ENCODE results near the gene HPX. TPM values are rescaled to one million over a fixed set of nuclear protein-coding genes. Genes with fewer than 3 reads are reported as not detected.

Gene HPX
- polyA plus RNA-seq, 3 donors: 0.40 TPM; not detected in 2

DNA sequence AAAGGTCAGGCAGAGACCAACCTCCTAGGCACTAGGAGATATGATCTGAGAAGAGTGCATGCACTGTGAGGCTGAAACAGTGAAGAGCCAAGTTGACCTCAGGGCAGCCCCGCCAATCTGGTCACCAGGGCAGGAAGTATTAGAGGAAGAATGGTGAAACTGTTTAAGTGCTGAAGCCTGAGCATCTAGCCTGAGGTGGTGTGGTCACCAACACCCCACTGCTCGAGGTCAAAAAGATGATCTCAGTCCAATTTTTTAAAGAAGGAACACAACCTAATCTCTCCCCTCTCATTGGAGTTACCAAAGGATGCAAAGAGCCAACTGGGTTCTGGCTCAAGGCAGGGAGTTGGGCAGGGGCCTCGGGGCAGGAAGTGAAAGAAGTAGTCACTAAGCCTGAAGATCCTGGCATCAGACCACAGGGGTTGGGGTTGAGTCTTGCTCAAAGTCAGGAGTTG is 25.9 kb downstream of the HPX start:
- Mint-ChIP-seq H3K4me3 (no peak overlapping the region), H3K27ac (no peak overlapping the region), H3K27me3 (ENCODE audit: low read depth in 3 of 3) (peaks cover 8% of the 10 kb centered on the region in 3 donors), H3K36me3 (peaks cover 0 to 1% of the 10 kb centered on the region in 2 donors), H3K9me3 (no peaks in the 10 kb centered on the region), H3K4me1 (peaks cover 5% of the 10 kb centered on the region)
- Histone ChIP-seq H3K9me3 (replicated peaks in 1 of 2; ENCODE audit: control insufficient read depth in 1 of 2, insufficient read depth in 1 of 2, low read length in 2 of 2) (no peaks in the 10 kb centered on the region), H3K4me2 (replicated peaks; ENCODE audit: extremely low read depth, low read length, poor library complexity, severe bottlenecking) (peak overlapping the region; percentile 46), H3K27ac (ENCODE audit: low read depth in 1 of 2, low read length in 2 of 2) (peak overlapping the region in 1 of 2 donors; percentile 50), H3K36me3 (replicated peaks in 1 of 2; ENCODE audit: control insufficient read depth in 1 of 2, insufficient read depth in 2 of 2, low read length in 2 of 2) (no peaks in the 10 kb centered on the region), H2AFZ (ENCODE audit: insufficient read depth, low read depth, low read length, poor library complexity, severe bottlenecking) (peak overlapping the region; percentile 27), H3K4me1 (ENCODE audit: control insufficient read depth in 1 of 2, insufficient read depth in 2 of 2, low read length in 2 of 2) (peaks cover 25 to 35% of the 10 kb centered on the region in 2 donors), H3K27me3 (ENCODE audit: control insufficient read depth in 2 of 2, insufficient read depth in 2 of 2, low read length in 2 of 2) (peaks cover 12 to 20% of the 10 kb centered on the region in 2 donors), H4K20me1 (ENCODE audit: insufficient read depth, low read length) (no peaks in the 10 kb centered on the region), H3K9ac (ENCODE audit: insufficient read depth, low read length, poor library complexity, severe bottlenecking) (no peak overlapping the region), H3K79me2 (ENCODE audit: insufficient read depth, low read length) (no peaks in the 10 kb centered on the region), H3K4me3 (replicated peaks in 1 of 3; ENCODE audit: low read depth in 2 of 3, low read length in 3 of 3) (peak overlapping the region in 1 of 3 experiments; percentile 23)
- intact Hi-C loops (cut with micrococcal nuclease): no loop called here
- WGBS (ENCODE audit: insufficient coverage): 0% methylated on average over 3 of the region's 3 CpGs
- DNase-seq: peak; percentile 59 to 67 (median 61)
- no peak for TF ChIP-seq CTCF (IDR thresholded peaks at IDR 0.05)

DNA sequence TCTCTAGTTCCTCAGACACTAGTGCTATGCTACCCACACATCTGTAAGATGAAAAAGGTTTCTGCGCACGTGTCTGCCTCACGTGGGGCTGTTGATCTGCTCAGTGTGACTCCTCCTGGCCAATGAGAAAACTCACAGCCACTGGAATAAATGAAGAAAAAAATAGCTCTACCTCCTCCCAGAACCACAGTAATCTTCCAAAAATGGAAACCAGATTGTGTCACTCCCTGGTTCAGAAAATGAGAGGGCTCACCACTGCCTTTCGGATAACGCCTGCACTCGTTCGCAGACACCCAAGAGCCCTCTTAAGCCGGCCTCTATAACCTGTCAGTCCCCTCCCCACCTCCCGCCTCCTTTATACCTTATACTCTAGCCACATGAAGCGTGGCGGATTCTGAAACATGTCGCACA is 27.0 kb downstream of the HPX start:
- Histone ChIP-seq H3K36me3 (replicated peaks in 1 of 2; ENCODE audit: control insufficient read depth in 1 of 2, insufficient read depth in 2 of 2, low read length in 2 of 2) (no peaks in the 10 kb centered on the region), H3K27ac (ENCODE audit: low read depth in 1 of 2, low read length in 2 of 2) (no peak overlapping the region), H3K4me2 (replicated peaks; ENCODE audit: extremely low read depth, low read length, poor library complexity, severe bottlenecking) (no peak overlapping the region), H3K4me3 (replicated peaks in 1 of 3; ENCODE audit: low read depth in 2 of 3, low read length in 3 of 3) (no peak overlapping the region), H3K4me1 (ENCODE audit: control insufficient read depth in 1 of 2, insufficient read depth in 2 of 2, low read length in 2 of 2) (peaks cover 20 to 26% of the 10 kb centered on the region in 2 donors), H3K9ac (ENCODE audit: insufficient read depth, low read length, poor library complexity, severe bottlenecking) (no peak overlapping the region), H3K79me2 (ENCODE audit: insufficient read depth, low read length) (no peaks in the 10 kb centered on the region), H3K27me3 (ENCODE audit: control insufficient read depth in 2 of 2, insufficient read depth in 2 of 2, low read length in 2 of 2) (peaks cover 6 to 14% of the 10 kb centered on the region in 2 donors), H2AFZ (ENCODE audit: insufficient read depth, low read depth, low read length, poor library complexity, severe bottlenecking) (no peak overlapping the region), H4K20me1 (ENCODE audit: insufficient read depth, low read length) (no peaks in the 10 kb centered on the region), H3K9me3 (replicated peaks in 1 of 2; ENCODE audit: control insufficient read depth in 1 of 2, insufficient read depth in 1 of 2, low read length in 2 of 2) (no peaks in the 10 kb centered on the region)
- Mint-ChIP-seq H3K27ac (no peak overlapping the region), H3K9me3 (no peaks in the 10 kb centered on the region), H3K4me3 (no peak overlapping the region), H3K4me1 (no peaks in the 10 kb centered on the region), H3K36me3 (no peaks in the 10 kb centered on the region), H3K27me3 (ENCODE audit: low read depth in 3 of 3) (peaks cover under 1 to 3% (median 2%) of the 10 kb centered on the region in 3 donors)
- TF ChIP-seq CTCF (IDR thresholded peaks at IDR 0.05): no peak
- no peak for DNase-seq
- intact Hi-C loops (cut with micrococcal nuclease): no loop called here
- WGBS (ENCODE audit: insufficient coverage): 94% methylated on average over 9 of the region's 12 CpGs

Measured in CD14-positive monocyte (primary cell).